Tibial nerve (tissue), 3 donors: ENCODE results near the gene TMEM143.

Source experiments
- POLR2A ChIP-seq, 2 donors: fragments of 450-650 bp; IDR thresholded peaks; one replicate each; pipeline ENCODE4 v1.6.1; 2017; ENCODE audit warnings: antibody characterized with exemption in 2 of 2, mild to moderate bottlenecking in 2 of 2, moderate library complexity in 2 of 2
- TF ChIP-seq, protein P1 (sequence below), 5 experiments: fragments of 200-600 bp in 3 of 5; fragments of 450-650 bp in 2 of 5; sonication (generic) in 3 of 5; IDR thresholded peaks; one replicate each; pipeline ENCODE4 v1.5.1; 2016 to 2019; ENCODE audit warnings: antibody characterized with exemption in 5 of 5, mild to moderate bottlenecking in 3 of 5, moderate library complexity in 2 of 5

DNA sequence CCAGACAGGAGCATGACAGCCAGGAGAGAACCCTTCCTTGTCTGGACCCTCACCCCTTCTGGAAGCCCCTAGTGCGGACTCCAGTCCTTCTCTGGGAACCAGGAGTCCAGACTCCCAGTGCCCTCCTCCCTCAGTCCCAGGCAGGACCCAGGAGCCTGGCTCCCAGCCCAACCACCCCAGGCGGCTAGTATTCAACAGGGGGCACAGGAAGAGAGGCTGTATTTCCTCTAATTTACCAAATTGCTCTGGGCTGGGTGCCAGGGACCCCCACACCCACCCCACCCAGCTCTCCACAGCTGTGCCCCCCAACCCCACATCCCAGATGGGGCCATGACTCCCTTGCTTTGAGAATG lies 33.1 kb upstream of the TMEM143 start:
- TF ChIP-seq, protein P1, sequence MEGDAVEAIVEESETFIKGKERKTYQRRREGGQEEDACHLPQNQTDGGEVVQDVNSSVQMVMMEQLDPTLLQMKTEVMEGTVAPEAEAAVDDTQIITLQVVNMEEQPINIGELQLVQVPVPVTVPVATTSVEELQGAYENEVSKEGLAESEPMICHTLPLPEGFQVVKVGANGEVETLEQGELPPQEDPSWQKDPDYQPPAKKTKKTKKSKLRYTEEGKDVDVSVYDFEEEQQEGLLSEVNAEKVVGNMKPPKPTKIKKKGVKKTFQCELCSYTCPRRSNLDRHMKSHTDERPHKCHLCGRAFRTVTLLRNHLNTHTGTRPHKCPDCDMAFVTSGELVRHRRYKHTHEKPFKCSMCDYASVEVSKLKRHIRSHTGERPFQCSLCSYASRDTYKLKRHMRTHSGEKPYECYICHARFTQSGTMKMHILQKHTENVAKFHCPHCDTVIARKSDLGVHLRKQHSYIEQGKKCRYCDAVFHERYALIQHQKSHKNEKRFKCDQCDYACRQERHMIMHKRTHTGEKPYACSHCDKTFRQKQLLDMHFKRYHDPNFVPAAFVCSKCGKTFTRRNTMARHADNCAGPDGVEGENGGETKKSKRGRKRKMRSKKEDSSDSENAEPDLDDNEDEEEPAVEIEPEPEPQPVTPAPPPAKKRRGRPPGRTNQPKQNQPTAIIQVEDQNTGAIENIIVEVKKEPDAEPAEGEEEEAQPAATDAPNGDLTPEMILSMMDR (IDR thresholded peaks at IDR 0.05) = no peak
- TF ChIP-seq POLR2A (IDR thresholded peaks at IDR 0.05) = no peak
